Measurements from ENCODE around the gene TSPAN15. TPM values are rescaled to one million over a fixed set of nuclear protein-coding genes. Genes with fewer than 3 reads are reported as not detected.

The TSPAN15 gene
- total and polyA plus RNA-seq, 8 donors: 34.4 to 67.9 (median 41.5) TPM

GRCh38 chr10:69453795-69454194, 2.5 kb downstream of the TSPAN15 start:
- DNase-seq (no peak), ATAC-seq (no peak)
- intact Hi-C loops (cut with DNase I): no loop called here
- TF ChIP-seq CTCF (IDR thresholded peaks at IDR 0.05): no peak
- no peaks in the 10 kb centered on the region for H3K36me3 ChIP-seq
- no peak overlapping the region for H3K4me3 ChIP-seq
- H3K9me3 ChIP-seq: no peaks in the 10 kb centered on the region
- peaks cover 22 to 43% of the 10 kb centered on the region in 2 donors for H3K4me1 ChIP-seq
- no peak overlapping the region for H3K27ac ChIP-seq
- peaks cover 0 to 22% of the 10 kb centered on the region in 2 donors for H3K27me3 ChIP-seq

GRCh38 chr10:69455006-69455763, 3.9 kb downstream of the TSPAN15 start:
- Histone ChIP-seq H3K27ac (peak overlapping the region in 1 of 2 donors; percentile 28), H3K4me1 (peaks cover 18 to 46% of the 10 kb centered on the region in 2 donors)
- ATAC-seq: no peak

GRCh38 chr10:69456880-69457693, 5.8 kb downstream of the TSPAN15 start:
- peaks cover 5 to 39% of the 10 kb centered on the region in 2 donors for H3K4me1 ChIP-seq
- peak overlapping the region; percentile 16 to 63 for H3K27ac ChIP-seq
- no peaks in the 10 kb centered on the region for H3K9me3 ChIP-seq
- DNase-seq (no peak), ATAC-seq (no peak)
- H3K4me3 ChIP-seq: no peak overlapping the region
- H3K36me3 ChIP-seq: no peaks in the 10 kb centered on the region
- H3K27me3 ChIP-seq: peaks cover 0 to 9% of the 10 kb centered on the region in 2 donors
- intact Hi-C loops (cut with DNase I): no loop called here
- no peak for TF ChIP-seq CTCF (IDR thresholded peaks at IDR 0.05)

More at GRCh38 chr10:69455006-69455763, 3.9 kb downstream of the TSPAN15 start:
- DNase-seq: no peak
- Histone ChIP-seq H3K36me3 (no peaks in the 10 kb centered on the region), H3K4me3 (no peak overlapping the region), H3K9me3 (no peaks in the 10 kb centered on the region), H3K27me3 (peaks cover 0 to 22% of the 10 kb centered on the region in 2 donors)
- no peak for TF ChIP-seq CTCF (IDR thresholded peaks at IDR 0.05)
- intact Hi-C loops (cut with DNase I): no loop called here

GRCh38 chr10:69457771-69458237, 6.5 kb downstream of the TSPAN15 start:
- peak overlapping the region; percentile 64 to 68 for H3K27ac ChIP-seq
- no peaks in the 10 kb centered on the region for H3K36me3 ChIP-seq
- DNase-seq (no peak), ATAC-seq (peak; percentile 74)
- TF ChIP-seq CTCF (IDR thresholded peaks at IDR 0.05): no peak
- peaks cover 3 to 37% of the 10 kb centered on the region in 2 donors for H3K4me1 ChIP-seq
- H3K9me3 ChIP-seq: no peaks in the 10 kb centered on the region
- no peak overlapping the region for H3K4me3 ChIP-seq
- intact Hi-C loops (cut with DNase I): no loop called here
- peaks cover 0 to 2% of the 10 kb centered on the region in 2 donors for H3K27me3 ChIP-seq

Data from left lung (tissue), 10 donors.